ENCODE results near the gene PCK1.

DNA sequence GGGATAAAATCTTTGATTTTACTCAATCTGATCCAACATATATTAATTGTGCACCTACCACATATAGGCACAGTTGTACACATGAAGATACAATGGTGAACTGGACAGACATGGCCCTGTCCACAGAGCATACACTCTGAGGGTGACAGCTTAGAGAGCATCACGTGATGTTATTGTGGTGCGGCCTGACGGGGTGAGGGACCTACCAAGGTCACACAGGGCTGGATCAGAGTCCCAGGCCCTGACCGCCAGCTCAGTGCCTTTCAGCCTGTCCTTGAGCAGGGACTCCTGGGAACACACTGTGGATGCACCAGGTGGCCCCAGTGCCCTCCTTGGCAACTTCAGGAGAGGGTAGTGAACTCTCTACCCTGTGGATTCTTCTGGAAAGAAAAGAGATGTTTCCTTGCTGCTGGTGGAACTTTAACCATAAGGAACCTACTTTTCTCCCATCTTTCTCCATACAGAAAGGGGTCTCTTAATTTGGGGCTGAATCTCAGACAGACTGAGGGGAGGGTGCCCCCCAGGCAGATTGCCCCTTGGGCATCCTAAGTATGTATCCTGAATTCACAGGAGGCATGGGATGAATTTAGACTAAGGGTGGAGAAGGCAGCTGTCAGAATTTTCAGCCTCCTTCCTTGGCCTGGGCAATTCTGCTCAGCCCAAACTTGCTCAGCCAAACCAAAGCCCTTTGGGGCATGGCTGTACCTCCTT lies 26.5 kb downstream of the PCK1 start:
- TF ChIP-seq EZH2 (IDR thresholded peaks at IDR 0.05; ENCODE audit: insufficient read depth, poor library complexity, severe bottlenecking) (no peak), EZH2phosphoT487 (IDR thresholded peaks at IDR 0.05; ENCODE audit: insufficient read depth, low read depth) (no peak)

Measured in GM23248 (cell line).